LNCAP (cell line): ENCODE measurements around the gene C5orf24.

Experiments
- TF ChIP-seq, protein P1 (sequence below): fragments of 450-650 bp; IDR thresholded peaks from 2 replicates; pipeline ENCODE4 v1.5.1; 2017; ENCODE audit warnings: mild to moderate bottlenecking

C5orf24 gene

DNA sequence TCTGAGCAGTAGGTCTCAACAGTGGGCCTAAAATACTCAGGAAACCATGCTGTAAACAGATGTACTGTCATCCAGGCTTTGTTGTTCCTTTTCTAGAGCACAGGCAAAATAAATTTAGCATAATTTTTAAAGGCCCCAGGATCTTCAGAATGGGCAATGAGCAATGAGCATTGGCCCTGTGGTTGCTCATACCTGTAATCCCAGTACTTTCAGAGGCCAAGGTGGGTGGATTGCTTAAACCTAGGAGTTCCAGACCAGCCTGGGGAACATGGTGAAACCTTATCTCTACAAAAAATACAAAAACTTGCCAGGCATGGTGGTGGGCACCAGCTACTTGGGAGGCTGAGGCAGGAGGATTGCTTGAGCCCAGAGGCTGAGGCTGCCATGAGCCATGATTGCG, 45.7 kb downstream of the C5orf24 start:
- TF ChIP-seq, protein P1, sequence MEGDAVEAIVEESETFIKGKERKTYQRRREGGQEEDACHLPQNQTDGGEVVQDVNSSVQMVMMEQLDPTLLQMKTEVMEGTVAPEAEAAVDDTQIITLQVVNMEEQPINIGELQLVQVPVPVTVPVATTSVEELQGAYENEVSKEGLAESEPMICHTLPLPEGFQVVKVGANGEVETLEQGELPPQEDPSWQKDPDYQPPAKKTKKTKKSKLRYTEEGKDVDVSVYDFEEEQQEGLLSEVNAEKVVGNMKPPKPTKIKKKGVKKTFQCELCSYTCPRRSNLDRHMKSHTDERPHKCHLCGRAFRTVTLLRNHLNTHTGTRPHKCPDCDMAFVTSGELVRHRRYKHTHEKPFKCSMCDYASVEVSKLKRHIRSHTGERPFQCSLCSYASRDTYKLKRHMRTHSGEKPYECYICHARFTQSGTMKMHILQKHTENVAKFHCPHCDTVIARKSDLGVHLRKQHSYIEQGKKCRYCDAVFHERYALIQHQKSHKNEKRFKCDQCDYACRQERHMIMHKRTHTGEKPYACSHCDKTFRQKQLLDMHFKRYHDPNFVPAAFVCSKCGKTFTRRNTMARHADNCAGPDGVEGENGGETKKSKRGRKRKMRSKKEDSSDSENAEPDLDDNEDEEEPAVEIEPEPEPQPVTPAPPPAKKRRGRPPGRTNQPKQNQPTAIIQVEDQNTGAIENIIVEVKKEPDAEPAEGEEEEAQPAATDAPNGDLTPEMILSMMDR, result no peak

GRCh38 chr5:134892282-134892681, 46.5 kb downstream of the C5orf24 start:
- TF ChIP-seq, protein P1, result no peak

- TF ChIP-seq, protein P1, result no peak
Measured at GRCh38 chr5:134892926-134893325, 47.2 kb downstream of the C5orf24 start.

GRCh38 chr5:134893748-134894505, 48.2 kb downstream of the C5orf24 start:
- TF ChIP-seq, protein P1, result no peak

DNA sequence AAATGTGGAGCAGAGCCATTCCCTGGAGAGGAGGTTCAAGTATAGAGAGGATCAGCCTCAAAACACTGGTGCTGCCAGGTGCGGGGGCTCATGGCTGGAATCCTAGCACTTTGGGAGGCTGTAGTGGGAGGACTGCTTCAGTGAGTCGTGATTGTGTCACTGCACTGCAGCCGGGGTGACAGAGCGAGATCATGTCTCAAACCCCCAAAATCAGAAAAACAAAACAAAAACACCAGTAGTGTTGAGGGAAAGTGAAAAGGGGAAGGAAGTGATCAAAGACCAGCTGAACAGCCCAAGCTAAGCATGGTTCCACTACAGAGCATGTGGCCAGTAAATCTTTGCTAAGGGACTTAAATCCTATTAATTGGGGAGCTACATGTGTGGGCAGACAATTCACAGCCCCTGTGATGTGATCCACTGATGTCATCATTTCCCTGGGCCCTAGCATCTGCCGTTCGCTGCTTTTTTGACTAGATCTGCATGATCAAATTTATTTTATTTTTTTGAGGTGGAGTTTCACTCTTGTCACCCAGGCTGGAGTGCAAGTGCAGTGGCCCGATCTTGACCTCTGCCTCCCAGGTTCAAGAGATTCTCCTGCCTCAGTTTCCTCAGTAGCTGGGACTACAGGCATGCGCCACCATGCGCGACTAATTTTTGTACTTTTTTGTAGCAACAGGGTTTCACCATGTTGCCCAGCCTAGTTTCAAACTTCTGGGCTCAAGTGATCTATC, 56.5 kb downstream of the C5orf24 start:
- TF ChIP-seq, protein P1, result no peak

DNA sequence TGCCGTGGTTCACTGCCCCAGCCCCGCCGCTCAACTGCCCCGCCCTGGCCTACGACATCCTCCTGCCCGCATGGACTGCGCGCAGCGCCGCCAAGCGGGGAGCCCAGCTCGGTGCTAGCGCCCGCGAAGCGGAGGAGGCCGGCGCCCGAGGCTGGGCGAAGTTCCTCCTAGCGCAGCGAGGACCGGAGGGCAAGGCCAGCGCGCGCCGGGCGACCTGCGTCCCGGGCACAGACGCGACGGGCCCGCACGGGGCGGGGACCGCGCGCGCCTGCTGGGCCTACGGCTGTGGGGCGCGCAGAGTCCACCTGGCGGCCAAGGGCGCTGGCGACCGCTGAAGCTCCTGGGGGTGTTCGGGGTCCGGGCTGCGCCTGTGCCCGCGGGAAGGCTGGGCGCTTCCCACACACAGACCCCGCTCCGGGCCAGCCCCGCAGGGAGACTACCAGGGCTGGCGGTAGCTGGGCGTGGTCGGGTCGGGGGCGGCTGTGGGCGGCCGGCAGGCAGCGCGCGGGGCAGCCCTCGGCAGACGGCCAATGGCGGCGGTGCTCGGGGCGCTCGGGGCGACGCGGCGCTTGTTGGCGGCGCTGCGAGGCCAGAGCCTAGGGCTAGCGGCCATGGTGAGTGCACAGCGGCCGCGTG, 59.0 kb downstream of the C5orf24 start, which contains the start of gene PCBD2:
TSS of gene PCBD2 (plus strand) at position 522 of the 636 bp plus-strand sequence. CDS start at position 531, 9 bp downstream.
- TF ChIP-seq, protein P1, result peak; percentile 94

DNA sequence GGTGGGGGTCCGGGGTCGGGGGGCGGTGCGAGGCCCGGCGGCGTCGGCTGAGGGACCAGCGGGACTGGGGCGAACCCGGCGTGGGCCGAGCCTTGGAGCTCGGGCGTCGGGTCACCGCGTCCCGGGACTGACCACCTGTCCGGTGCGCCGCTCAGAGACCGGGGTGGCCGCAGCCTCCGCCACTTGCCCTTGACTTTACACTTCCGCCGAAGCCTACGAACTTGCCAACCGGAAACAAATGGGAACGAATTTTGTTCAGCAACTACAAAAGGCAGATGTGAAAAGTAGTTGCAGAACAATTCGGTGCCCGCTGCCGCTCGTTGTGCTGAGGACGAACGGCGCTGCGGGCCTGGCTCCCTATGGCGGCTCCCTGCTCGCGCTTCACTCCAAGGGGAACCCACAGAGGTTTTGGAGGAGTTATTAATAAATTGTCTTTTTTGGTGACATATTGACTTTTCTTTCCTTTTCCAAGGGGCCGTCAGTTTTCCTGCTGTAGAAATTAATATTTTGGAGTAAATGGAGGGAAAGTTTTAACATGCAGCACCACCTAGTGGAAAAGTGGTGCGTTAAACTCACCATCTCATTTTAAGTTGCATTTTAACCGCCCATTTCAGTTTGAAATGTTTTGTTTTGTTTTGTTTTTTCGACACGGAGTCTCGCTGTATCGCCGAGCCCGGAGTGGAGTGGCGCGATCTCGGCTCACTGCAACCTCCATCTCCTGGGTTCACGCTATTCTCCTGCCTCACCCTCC, 59.7 kb downstream of the C5orf24 start:
- TF ChIP-seq, protein P1, result peak; percentile 80; the same call in 1 of the 2 replicates
